Fibroblast of pulmonary artery (primary cell): ENCODE results near the gene SDK1.

Experiments used
- DNase-seq: peaks from one replicate; pipeline ENCODE4 v3.0.0-alpha.2; 2010; ENCODE audit warnings: low read depth
- H3K4me3 ChIP-seq: replicated peaks from 2 replicates; pipeline ENCODE4 v1.5.1; 2011; ENCODE audit warnings: low read depth, mild to moderate bottlenecking, control low read depth, low read length, moderate library complexity
- CTCF ChIP-seq: IDR thresholded peaks from 2 replicates; pipeline ENCODE4 v1.5.1; 2011; ENCODE audit warnings: mild to moderate bottlenecking, control low read depth, low read length, inconsistent platforms; ENCODE audit errors: missing control alignments

The SDK1 gene

DNA sequence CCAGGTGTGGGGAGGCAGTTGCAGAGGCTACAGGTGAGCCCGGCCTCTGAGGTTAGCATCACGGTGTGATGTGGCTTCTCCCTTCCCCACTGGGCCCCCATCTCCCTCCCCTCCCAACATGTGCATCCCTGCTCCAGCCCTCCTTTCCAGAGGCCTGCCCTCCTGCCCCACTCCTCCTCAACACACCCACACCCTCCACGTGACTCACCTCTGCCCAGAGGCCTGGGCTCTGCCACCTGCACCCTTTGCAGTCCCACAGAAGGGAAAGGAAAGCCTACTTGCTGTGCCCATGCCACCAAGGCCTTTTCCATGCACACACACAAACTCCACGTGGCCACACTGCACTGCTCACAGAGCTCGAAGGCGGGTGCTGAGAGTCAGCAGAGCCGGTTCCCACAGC is 880.4 kb downstream of the SDK1 start:
- DNase-seq, result no peak
- H3K4me3 ChIP-seq, result no peak overlapping the region
- TF ChIP-seq CTCF, result no peak

DNA sequence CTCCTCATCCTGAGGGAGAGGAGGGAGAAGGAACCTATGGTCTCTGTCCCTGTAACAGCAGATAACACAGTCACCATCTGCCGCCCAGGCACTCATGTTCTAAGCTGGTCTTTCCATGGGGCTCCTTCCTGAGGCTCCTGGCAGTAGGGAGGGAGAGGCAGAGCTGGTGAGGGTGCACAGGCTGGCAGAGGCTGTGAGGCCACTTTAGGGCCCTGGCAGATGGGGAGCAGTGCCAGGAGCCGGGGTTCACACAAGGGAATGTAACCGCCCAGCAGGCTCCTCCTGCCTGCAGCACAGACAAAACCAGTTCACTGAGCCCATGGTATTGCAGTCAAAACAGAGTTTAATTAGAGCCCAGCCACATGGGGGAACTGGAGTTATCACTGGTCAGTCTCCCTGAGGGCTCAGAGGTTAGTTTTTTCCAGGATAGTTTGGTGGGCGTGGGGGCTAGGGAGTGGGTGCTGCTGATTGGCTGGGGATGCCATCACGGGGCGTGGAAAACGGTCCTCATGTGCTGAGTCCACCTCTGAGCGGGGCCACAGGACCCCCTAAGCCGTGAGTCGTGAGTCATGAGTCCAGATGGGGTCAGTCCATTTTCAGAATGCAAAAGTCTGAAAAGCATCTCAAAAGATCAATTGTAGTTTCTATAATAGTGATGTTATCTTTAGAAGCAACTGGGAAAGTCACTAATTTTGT is 881.7 kb downstream of the SDK1 start:
- DNase-seq, result no peak
- H3K4me3 ChIP-seq, result no peak overlapping the region
- no peak for TF ChIP-seq CTCF

DNA sequence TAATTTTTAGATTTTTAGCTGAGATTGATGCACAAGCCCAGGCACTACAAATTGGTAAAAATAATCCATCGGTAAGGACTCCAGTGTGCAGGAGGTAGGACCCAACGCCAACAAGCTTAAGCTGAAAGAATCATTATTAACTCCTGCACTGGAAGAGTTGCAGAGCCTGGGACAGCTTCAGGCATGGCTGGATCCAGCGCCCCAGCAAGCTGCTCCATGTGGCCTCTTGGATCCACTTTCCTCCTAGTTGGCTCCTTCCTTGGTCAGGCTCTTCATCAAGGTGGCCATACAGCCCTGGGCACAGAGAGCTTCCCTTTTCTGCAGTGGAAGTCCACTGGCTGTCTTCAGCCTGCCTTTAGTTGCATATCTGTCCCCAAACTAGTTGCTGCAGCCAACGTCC is 883.6 kb downstream of the SDK1 start:
- TF ChIP-seq CTCF, result no peak
- H3K4me3 ChIP-seq, result no peak overlapping the region
- no peak for DNase-seq

DNA sequence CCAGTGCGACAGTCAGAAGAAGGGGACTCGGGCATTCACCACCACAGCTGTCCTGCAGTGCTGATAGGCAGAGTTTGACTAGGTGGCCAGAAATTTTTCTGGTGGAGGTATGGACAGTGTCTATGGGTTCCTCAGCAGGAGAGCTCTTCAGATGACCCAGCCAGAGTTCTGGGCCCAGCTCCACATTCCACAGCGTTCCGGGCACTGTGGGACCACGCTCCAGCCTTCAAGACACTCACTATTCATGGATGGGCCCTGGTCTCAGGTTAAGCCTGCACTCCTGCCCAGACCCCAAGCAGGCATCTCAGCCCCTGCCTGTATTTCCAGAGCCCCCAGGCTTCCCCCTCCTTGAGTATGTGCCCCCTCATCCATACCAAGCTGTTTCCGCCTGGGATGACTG is 884.1 kb downstream of the SDK1 start:
- no peak for DNase-seq
- no peak overlapping the region for H3K4me3 ChIP-seq
- TF ChIP-seq CTCF, result no peak

DNA sequence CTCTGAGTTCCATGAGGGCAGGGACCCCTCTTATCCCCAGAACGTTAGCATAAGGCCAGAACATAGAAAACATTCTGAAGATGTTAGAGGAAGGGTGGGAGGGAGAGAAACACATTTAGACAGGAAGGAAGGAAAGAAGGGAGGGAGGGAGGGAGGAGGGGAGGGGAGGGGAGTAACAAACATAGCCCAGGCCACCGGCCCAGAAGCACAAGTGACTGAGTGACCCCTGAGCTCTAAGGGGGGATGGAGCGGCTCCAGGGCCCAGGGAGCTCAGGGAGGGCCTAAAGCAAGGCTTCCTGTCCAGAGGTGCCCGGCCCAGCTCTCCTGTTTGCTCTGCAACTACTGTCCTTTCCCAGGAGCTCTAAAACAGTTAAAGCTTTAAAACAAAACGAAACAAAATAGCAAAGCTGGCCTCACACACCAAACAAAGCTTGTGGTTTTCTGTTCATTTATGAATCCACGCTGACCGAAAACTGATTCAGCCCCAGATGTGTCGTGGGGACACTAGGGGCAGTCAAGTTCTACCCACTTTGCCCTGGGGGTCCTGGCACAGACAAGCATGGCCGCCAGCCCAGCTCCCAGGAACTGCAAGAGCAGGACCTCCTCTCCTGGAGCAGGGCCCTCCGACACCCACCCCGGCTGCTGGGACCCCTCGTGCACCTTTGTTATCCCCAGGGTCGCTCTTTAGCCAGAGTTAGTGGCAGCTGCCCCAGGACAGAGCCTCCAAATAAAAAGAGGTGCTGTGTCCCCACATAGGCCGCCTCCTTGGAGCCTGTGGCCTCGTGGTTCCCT is 884.9 kb downstream of the SDK1 start:
- no peak for TF ChIP-seq CTCF
- H3K4me3 ChIP-seq, result no peak overlapping the region
- no peak for DNase-seq

GRCh38 chr7:4186513-4186780 is 885.4 kb downstream of the SDK1 start:
- no peak for DNase-seq
- no peak overlapping the region for H3K4me3 ChIP-seq
- TF ChIP-seq CTCF, result no peak

GRCh38 chr7:4188651-4189050 is 887.6 kb downstream of the SDK1 start:
- no peak for DNase-seq
- no peak overlapping the region for H3K4me3 ChIP-seq
- no peak for TF ChIP-seq CTCF
